GM18868 (cell line): Measurements from ENCODE around the gene EXOC8.

ENCODE experiments used
- ATAC-seq: cut with Tn5 transposase; IDR thresholded peaks from one replicate; pipeline ENCODE4 v1.9.1; 2021; ENCODE audit warnings: mild to moderate bottlenecking, moderate library complexity; ENCODE audit not compliant: unreplicated experiment

The EXOC8 gene, protein sequence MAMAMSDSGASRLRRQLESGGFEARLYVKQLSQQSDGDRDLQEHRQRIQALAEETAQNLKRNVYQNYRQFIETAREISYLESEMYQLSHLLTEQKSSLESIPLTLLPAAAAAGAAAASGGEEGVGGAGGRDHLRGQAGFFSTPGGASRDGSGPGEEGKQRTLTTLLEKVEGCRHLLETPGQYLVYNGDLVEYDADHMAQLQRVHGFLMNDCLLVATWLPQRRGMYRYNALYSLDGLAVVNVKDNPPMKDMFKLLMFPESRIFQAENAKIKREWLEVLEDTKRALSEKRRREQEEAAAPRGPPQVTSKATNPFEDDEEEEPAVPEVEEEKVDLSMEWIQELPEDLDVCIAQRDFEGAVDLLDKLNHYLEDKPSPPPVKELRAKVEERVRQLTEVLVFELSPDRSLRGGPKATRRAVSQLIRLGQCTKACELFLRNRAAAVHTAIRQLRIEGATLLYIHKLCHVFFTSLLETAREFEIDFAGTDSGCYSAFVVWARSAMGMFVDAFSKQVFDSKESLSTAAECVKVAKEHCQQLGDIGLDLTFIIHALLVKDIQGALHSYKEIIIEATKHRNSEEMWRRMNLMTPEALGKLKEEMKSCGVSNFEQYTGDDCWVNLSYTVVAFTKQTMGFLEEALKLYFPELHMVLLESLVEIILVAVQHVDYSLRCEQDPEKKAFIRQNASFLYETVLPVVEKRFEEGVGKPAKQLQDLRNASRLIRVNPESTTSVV

DNA sequence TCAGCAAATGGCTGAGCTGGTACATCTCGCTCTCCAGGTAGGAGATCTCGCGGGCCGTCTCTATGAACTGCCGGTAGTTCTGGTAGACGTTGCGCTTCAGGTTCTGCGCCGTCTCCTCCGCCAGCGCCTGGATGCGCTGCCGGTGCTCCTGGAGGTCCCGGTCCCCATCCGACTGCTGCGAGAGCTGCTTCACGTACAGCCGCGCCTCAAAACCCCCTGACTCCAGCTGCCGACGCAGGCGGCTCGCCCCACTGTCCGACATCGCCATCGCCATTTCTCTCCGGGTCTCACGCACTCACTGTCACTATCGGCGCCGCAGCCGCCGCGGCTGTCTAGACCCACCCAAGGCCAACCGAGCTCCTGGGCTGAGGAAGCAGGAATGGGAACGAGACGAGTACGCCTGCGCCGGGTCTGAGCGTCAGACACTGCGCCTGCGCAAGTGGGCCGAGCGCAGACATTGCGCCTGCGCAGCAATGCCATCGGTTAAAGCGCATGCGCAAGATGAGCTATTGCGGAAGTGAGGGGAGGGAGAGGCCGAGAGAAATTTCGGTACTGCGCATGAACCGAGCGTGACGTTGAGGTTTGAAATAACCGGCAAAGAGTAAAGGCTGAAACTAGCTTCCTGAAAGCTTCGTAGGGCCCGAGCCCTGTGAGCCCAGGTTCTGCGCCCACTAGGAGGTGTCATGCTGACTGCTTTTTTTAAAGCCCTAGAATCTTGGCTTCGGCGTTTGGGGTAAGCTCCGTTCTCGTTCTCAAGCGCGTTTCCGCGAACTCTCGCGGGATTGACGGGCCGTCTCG, at the start of gene EXOC8:
Gene EXOC8, minus strand, starts transcription at position 381 of the 798 bp plus-strand sequence. Its CDS starts 107 bp downstream, at position 274.
- peak; percentile 72 for ATAC-seq

DNA sequence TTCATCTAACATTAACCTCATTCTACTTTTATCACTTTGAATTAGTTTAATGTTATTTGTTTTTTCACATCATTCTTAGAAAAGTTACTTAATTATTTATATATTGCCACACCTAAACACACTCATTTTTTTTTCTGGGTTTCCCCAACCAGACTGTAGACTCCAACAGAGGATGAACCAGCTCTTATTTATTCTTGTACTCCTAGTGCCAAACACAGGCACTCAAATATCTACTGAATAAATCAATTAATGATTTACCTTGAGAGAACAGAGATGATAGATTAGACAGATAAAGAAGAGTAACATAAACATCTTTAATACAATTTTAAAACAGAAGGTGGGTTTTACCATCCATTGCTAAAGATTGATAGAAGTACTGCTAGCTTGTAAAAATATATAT, 48.8 kb upstream of the EXOC8 start:
- no peak for ATAC-seq

DNA sequence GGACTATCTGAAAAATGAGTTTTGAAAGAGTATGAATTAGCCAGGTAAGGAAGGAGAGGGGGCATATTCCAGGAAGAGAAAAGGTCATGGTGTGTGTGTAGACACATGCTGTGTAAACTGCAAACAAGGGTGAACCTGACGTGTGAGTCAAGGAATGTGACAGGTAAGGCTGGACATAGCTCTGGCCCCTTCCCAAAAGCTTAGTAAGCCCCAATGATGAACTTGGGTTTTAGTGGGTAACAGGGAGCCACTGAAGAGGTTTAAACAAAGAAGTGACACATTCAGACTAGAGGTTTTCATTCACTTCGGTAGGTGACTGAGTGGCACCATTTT, 47.7 kb upstream of the EXOC8 start:
- no peak for ATAC-seq

DNA sequence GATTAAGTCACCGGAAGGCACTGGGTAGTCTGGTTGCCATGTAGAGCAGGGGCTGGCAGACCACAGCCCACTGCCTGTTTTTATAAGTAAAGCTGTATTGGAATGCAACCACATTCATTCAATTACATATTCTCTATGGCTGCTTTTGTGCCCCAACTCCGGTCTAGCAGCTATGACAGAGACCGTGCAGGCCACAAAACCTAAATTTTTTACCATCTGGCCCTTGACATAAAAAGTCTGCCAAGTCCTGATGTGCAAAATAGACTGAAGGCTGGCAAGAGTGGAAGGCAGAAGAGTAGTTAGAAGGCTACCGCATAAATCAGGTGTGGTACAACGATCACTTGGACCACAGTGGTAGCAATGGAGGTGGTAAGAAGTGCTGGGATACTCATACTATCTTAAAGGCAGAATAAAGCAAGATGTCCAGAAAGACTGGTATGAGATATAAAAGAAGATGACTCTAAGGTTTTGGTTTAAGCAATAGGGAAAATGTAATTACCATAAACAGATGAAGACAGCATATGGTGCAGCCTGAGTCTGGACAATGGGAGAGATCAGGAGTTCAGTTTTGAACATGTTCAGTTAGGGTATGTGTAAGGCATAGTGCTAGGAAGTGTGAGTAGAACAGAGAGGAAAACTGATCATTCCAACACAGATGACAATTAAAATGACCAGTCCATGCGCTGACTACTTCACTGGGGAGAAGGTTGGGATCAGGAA, 47.2 kb upstream of the EXOC8 start:
- no peak for ATAC-seq

- no peak for ATAC-seq
These were observed 45.7 kb upstream of the EXOC8 start for GRCh38 chr1:231383159-231383860.

GRCh38 chr1:231382426-231382825, 44.8 kb upstream of the EXOC8 start:
- no peak for ATAC-seq

DNA sequence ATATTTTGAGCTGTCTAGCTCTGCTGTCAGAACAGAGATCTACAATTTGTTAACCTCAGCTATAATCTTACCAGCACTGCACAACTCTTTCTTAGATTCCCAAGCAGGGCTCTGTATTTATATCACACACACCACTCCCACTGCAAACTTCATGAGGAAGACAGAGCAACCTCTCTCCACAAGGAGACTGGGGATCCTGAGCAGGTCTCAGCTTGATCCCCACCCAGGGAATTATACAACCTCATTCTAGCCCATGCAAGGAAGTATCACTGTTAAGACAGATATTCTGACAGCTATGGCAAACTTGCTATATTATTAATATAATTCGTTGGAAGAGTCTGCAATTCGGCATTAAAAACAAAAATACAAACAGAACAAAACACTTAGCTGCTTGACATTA, 44.1 kb upstream of the EXOC8 start:
- ATAC-seq, result no peak

DNA sequence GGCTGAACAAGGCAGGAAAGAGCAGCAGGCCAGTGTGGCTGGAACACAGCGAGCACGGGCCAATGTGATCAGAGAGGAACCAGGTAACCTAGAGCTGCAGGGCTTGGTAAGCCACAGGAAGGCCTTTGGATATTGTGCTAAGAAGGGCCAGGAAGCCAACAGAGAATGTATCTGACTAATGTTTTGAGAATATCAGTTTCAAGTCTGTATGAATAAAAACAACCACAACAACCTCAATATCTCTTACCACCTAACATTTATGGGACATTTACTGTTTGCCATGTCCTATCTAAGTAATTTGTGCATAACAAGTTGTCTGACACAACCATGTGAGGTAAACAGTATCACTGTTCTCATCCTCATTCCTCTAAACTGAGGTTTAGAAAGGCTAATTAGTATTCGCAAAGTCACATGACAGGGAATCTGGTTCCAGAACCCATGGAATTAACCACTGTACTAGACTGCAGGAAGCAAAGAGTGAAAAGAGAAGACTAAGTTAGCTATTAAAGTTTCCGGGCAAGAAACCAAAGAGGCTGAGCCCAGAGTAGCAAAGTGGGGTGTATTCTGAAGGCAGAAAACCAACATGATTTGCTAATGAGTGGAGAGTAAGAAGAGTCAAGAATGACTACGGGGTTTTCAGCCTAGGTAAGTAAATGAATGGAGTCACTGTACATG, 39.4 kb upstream of the EXOC8 start:
- peak; percentile 70 for ATAC-seq

DNA sequence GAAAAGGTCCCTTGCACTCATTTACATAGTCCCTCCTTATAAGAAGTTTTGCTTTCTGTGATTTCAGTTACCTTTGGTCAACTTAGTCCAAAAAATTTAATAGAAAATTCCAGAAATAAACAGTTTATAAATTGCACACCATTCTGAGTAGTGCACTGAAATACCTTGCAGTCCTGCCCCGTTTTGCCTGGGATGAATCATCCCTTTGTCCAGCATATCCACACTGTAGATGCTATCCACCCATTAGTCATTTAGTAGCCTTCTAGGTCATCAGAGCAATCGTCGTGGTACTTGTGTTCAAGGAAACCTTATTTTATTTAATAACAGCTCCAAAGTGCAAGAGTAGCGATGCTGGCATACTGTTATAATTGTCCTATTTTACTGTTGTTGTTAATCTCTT, 38.4 kb upstream of the EXOC8 start:
- no peak for ATAC-seq

DNA sequence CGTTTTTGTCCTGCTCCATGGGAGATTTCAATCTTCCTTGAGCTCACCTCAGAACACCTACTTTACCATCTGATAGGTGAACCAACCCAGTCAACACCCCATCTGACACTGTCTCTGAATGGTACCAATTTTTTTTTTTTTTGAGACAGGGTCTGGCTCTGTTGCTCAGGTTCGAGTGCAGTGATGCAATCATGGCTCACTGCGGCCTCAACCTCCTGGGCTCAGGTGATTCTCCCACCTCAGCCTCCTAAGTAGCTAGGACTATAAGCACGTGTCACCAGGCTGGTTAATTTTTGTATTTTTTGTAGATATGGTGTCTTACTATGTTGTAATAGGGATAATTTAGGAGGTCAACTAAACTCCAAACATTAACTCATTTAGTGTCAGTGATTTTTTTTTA, 36.7 kb upstream of the EXOC8 start:
- no peak for ATAC-seq

DNA sequence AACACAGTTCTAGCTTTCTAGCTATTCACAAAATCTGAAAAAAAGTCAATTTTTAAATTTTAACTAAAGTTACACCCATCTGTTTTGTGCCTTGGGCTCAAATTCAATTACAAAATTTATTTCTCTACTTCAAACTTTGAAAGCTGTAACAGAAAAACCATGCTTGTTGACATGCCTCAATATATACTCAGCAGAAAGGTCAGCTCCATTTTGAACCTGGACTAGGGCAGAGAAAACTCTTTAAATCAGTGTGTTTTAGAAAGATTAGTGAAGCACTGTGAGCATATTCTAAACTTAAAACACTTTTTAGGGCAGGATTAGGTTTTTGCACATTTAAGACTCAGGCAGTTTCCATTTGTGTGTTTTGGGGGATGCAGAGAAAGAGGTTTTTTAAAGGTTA, 34.8 kb upstream of the EXOC8 start:
- no peak for ATAC-seq

DNA sequence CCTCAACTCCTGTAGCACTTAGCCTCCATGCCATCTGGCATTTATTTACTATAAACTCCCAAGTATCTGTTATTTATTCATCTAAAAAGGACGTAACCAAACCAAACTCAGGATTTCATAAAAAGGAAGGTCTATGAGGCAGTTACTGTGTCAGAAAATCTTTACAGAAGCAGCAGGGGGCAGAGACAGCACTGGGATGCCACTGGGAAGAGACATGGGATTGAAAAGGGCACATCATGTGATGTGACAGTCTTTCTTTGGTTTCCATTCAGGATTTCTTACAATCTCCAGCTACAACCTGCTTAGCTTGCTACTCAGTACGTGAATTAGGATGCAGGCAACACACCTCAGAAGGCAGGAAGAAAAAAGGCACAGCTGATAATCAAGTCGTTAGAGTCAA, 31.6 kb upstream of the EXOC8 start:
- ATAC-seq, result no peak

DNA sequence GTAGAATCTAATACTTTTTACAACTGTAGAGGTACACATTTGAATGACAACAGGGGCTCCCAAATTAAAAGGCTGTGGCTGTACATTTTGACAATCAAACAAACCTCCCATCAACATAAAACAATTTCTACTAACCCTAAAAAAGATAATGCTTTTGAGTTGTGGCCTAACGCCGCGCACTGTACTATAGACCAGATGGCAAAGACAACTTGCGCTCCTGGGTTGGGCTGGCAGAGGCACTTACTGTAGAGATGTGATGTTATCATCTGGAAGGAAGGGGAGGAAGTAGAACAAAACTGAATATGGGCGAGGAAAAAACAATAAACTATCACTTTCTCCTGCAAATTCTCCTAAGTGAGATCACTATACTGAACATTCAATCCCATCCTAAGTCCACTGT, 26.5 kb upstream of the EXOC8 start:
- ATAC-seq, result no peak

DNA sequence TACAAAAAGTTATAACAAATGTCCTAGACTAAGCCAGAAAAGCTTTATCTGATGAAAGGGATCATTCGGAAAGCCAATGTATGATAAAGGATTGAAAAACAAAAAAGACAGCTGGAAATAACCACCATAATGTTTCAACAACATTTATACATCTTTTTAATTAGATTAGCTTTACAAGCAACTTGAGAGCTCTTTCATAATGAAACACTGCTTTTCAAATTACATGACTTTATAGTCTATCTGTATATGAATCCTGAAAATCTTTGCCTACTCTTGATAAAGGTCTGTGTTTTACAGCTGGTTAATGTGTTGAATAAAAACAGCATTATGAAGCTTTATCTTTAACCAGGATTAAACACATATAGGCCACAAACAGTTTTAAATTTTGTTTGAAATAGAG, 26.0 kb upstream of the EXOC8 start:
- no peak for ATAC-seq

- ATAC-seq, result no peak
These were observed 24.7 kb upstream of the EXOC8 start for GRCh38 chr1:231362325-231362724.

DNA sequence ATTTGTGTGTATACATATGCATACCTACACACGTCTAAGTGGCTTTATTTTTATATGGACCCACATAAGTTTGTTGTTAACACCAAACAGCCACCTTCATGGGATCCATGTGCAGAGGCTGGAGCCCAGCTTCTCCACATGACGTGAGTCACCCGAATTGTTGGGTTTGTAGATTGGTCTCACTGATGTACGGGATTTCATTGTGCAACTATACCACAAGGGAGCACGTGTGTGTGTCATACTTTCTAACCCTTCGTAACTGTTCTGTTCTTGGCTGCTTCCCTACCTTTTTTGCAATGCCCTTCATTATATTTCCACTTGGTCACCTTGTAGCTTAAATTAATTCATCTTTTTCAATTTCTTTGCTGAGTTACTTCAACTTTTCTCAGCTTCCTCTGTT, 21.5 kb upstream of the EXOC8 start:
- ATAC-seq, result no peak

- ATAC-seq, result peak; percentile 83
These were observed 20.2 kb upstream of the EXOC8 start for GRCh38 chr1:231357831-231358354.

DNA sequence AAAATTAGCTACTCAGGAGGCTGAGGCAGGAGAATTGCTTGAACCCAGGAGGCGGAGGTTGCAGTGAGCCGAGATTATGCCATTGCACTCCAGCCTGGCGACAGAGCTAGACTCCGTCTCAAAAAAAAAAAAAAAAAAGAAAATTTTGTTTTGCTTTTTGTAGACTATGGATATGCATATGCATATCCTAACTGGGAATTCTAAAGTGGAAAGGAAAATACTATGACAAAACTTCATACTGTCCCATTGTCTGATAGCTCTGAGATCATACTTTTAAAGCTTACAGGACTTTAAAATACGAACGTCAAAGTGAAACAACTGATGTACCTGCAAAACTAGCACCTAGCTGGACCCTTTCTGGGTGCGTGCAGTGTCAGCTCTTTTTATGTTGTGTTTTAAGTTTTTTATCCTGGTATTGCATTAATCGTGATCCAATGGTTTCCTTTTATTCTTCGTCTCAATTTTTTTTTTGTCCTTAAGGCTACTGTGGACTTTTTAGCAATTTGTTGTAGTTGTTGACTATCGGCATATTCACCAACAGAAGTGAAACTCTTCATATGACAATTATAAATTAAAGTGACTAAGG, 19.6 kb upstream of the EXOC8 start:
- ATAC-seq, result peak; percentile 16

DNA sequence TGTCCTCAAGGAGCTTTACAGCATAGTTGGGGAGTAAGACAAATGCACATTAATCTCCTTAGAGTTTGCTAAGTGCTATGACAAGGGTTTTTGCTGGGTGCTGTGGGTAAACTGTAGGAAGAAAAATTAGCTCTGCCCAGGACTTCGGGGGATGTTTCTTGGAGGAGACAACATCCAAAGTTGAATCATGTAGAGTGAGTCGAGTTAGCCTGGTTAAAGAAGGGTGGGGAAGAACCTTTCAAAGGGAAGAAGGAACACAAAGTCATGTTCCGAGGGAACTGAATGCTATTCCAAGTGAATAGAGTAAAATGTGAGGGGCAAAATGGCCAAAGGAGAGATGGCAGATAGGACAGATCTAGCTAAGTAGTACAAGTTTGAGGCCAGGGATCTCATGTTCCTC, 17.5 kb upstream of the EXOC8 start:
- ATAC-seq, result no peak
